Astrocyte (in vitro differentiated cells and primary cell): ENCODE data around the gene DOLPP1. TPM values are rescaled to one million over a fixed set of nuclear protein-coding genes. Genes with fewer than 3 reads are reported as not detected.

Experiments used
- DNase-seq: peaks from one replicate; pipeline ENCODE4 v3.0.0-alpha.2; 2010; ENCODE audit warnings: low read depth
- FAIRE-seq: peaks from 2 replicates; lab custom pipeline; 2011; peaks lifted over from hg19 to GRCh38; lab: Jason Lieb, UNC
- H2AFZ ChIP-seq: 2 replicates; pipeline ENCODE4 v1.6.0; 2012; ENCODE audit warnings: low read depth, low read length, inconsistent platforms
- H3K27ac ChIP-seq: 2 replicates; pipeline ENCODE4 v1.5.1; 2011; ENCODE audit warnings: low read depth, low read length, inconsistent platforms
- H3K27me3 ChIP-seq: 2 replicates; pipeline ENCODE4 v1.6.0; 2011; ENCODE audit warnings: low read length, inconsistent platforms; ENCODE audit not compliant: insufficient read depth
- H3K36me3 ChIP-seq: 2 replicates; pipeline ENCODE4 v1.5.1; 2011; ENCODE audit warnings: low read length, inconsistent platforms; ENCODE audit not compliant: insufficient read depth
- H3K4me1 ChIP-seq: 2 replicates; pipeline ENCODE4 v1.5.1; 2011; ENCODE audit warnings: low read length, inconsistent platforms; ENCODE audit not compliant: insufficient read depth
- H3K4me2 ChIP-seq: 2 replicates; pipeline ENCODE4 v1.6.0; 2012; ENCODE audit warnings: low read length, inconsistent platforms
- H3K4me3 ChIP-seq: 2 replicates; pipeline ENCODE4 v1.5.1; 2011; ENCODE audit warnings: low read depth, mild to moderate bottlenecking, low read length, inconsistent platforms; ENCODE audit not compliant: insufficient read depth
- H3K79me2 ChIP-seq: 2 replicates; pipeline ENCODE4 v1.6.0; 2012; ENCODE audit warnings: mild to moderate bottlenecking, low read length, inconsistent platforms; ENCODE audit not compliant: insufficient read depth
- H3K9ac ChIP-seq: 2 replicates; pipeline ENCODE4 v1.6.0; 2012; ENCODE audit warnings: mild to moderate bottlenecking, low read length, inconsistent platforms
- H3K9me3 ChIP-seq: 2 replicates; pipeline ENCODE4 v1.5.1; 2012; ENCODE audit warnings: low read depth, mild to moderate bottlenecking, low read length, inconsistent platforms; ENCODE audit not compliant: insufficient read depth
- H4K20me1 ChIP-seq: 2 replicates; pipeline ENCODE4 v1.6.0; 2012; ENCODE audit warnings: low read length, inconsistent platforms; ENCODE audit not compliant: insufficient read depth
- H3K27ac Mint-ChIP-seq: one replicate; pipeline ENCODE4 v1.8.0; 2021; ENCODE audit warnings: mild to moderate bottlenecking, mixed read lengths; ENCODE audit not compliant: unreplicated experiment
- H3K27me3 Mint-ChIP-seq: one replicate; pipeline ENCODE4 v1.8.0; 2021; ENCODE audit warnings: low read depth, mixed read lengths; ENCODE audit not compliant: unreplicated experiment
- H3K36me3 Mint-ChIP-seq: one replicate; pipeline ENCODE4 v1.8.0; 2021; ENCODE audit warnings: low read depth, mixed read lengths; ENCODE audit not compliant: unreplicated experiment
- H3K4me1 Mint-ChIP-seq: one replicate; pipeline ENCODE4 v1.8.0; 2021; ENCODE audit warnings: low read depth, mixed read lengths; ENCODE audit not compliant: unreplicated experiment
- H3K4me3 Mint-ChIP-seq: one replicate; pipeline ENCODE4 v1.8.0; 2021; ENCODE audit warnings: mild to moderate bottlenecking, moderate library complexity, mixed read lengths; ENCODE audit not compliant: unreplicated experiment
- H3K9me3 Mint-ChIP-seq: one replicate; pipeline ENCODE4 v1.8.0; 2021; ENCODE audit warnings: mild to moderate bottlenecking, mixed read lengths; ENCODE audit not compliant: unreplicated experiment
- CTCF ChIP-seq: IDR thresholded peaks from 2 replicates; pipeline ENCODE4 v1.5.1; 2011; ENCODE audit warnings: low read depth, mild to moderate bottlenecking, inconsistent platforms, low read length, moderate library complexity; ENCODE audit not compliant: insufficient read depth
- EZH2 ChIP-seq: IDR thresholded peaks from 2 replicates; pipeline ENCODE4 v1.6.1; 2012; ENCODE audit warnings: mild to moderate bottlenecking, low read length, inconsistent platforms; ENCODE audit not compliant: insufficient read depth
- total RNA-seq: library from RNA; stranded (reverse); gene quantifications from 2 replicates; pipeline ENCODE4 v1.2.1, GENCODE V29; 2021

The DOLPP1 gene
- total RNA-seq, 1 donor from 2014 or later: 17.9 TPM

GRCh38 chr9:129042016-129042415 is 38.9 kb upstream of the DOLPP1 start:
- Histone ChIP-seq H4K20me1 (peaks cover 22% of the 10 kb centered on the region), H3K9me3 (no peaks in the 10 kb centered on the region), H3K27me3 (no peaks in the 10 kb centered on the region), H3K4me2 (no peak overlapping the region), H3K4me1 (peaks cover 8% of the 10 kb centered on the region), H3K9ac (no peak overlapping the region), H3K79me2 (peaks cover 22% of the 10 kb centered on the region), H3K36me3 (no peaks in the 10 kb centered on the region), H3K27ac (no peak overlapping the region), H3K4me3 (no peak overlapping the region), H2AFZ (no peak overlapping the region)
- H3K27me3 Mint-ChIP-seq: no peaks in the 10 kb centered on the region
- H3K27ac Mint-ChIP-seq: no peak overlapping the region
- TF ChIP-seq CTCF (no peak), EZH2 (no peak)
- no peak overlapping the region for H3K4me3 Mint-ChIP-seq
- H3K4me1 Mint-ChIP-seq: peaks cover 11% of the 10 kb centered on the region
- FAIRE-seq (no peak), DNase-seq (no peak)
- H3K36me3 Mint-ChIP-seq: peaks cover 8% of the 10 kb centered on the region
- H3K9me3 Mint-ChIP-seq: no peaks in the 10 kb centered on the region

GRCh38 chr9:129052592-129052991 is 28.3 kb upstream of the DOLPP1 start:
- no peak overlapping the region for H3K27ac Mint-ChIP-seq
- no peak overlapping the region for H3K27ac ChIP-seq
- no peak for TF ChIP-seq EZH2
- no peak for TF ChIP-seq CTCF

GRCh38 chr9:129053020-129053419 is 27.9 kb upstream of the DOLPP1 start:
- Histone ChIP-seq H3K9ac (no peak overlapping the region), H3K27ac (no peak overlapping the region), H4K20me1 (no peaks in the 10 kb centered on the region), H3K27me3 (no peaks in the 10 kb centered on the region), H3K4me2 (no peak overlapping the region), H3K79me2 (no peaks in the 10 kb centered on the region), H2AFZ (no peak overlapping the region), H3K4me3 (no peak overlapping the region), H3K4me1 (no peaks in the 10 kb centered on the region), H3K9me3 (no peaks in the 10 kb centered on the region), H3K36me3 (no peaks in the 10 kb centered on the region)
- TF ChIP-seq CTCF (no peak), EZH2 (no peak)
- Mint-ChIP-seq H3K27me3 (no peaks in the 10 kb centered on the region), H3K9me3 (no peaks in the 10 kb centered on the region), H3K4me1 (no peaks in the 10 kb centered on the region), H3K27ac (no peak overlapping the region), H3K4me3 (no peak overlapping the region), H3K36me3 (peaks cover 12% of the 10 kb centered on the region)
- no peak for FAIRE-seq
- no peak for DNase-seq

More at GRCh38 chr9:129052592-129052991, 28.3 kb upstream of the DOLPP1 start:
- Histone ChIP-seq H3K27me3 (no peaks in the 10 kb centered on the region), H4K20me1 (no peaks in the 10 kb centered on the region), H3K79me2 (no peaks in the 10 kb centered on the region), H3K9ac (no peak overlapping the region), H3K36me3 (no peaks in the 10 kb centered on the region), H3K4me1 (no peaks in the 10 kb centered on the region), H3K9me3 (no peaks in the 10 kb centered on the region), H3K4me3 (no peak overlapping the region), H2AFZ (no peak overlapping the region), H3K4me2 (no peak overlapping the region)
- no peaks in the 10 kb centered on the region for H3K9me3 Mint-ChIP-seq
- FAIRE-seq (no peak), DNase-seq (no peak)
- no peaks in the 10 kb centered on the region for H3K27me3 Mint-ChIP-seq
- peaks cover 15% of the 10 kb centered on the region for H3K36me3 Mint-ChIP-seq
- H3K4me1 Mint-ChIP-seq: no peaks in the 10 kb centered on the region
- H3K4me3 Mint-ChIP-seq: no peak overlapping the region
